GM12878 (cell line): ENCODE data around the gene XNDC1N. TPM values are rescaled to one million over a fixed set of nuclear protein-coding genes. Genes with fewer than 3 reads are reported as not detected.
A peak's percentile ranks its signal among the peaks of the same experiment; 100 is the strongest.

Experiments
- ATF7 ChIP-seq: fragments of 450-650 bp; IDR thresholded peaks from 2 replicates; pipeline ENCODE4 v1.6.1; 2016; ENCODE audit warnings: low read depth, mild to moderate bottlenecking
- BHLHE40 ChIP-seq, 2 experiments: fragments of 450-650 bp in 1 of 2; IDR thresholded peaks; 2 replicates each; pipeline ENCODE4 v1.6.1; 2011 to 2017; ENCODE audit warnings: low read depth in 2 of 2, borderline replicate concordance in 1 of 2, improper control_type of control experiment in 1 of 2, low read length in 1 of 2, mild to moderate bottlenecking in 1 of 2
- FOXK2 ChIP-seq: fragments of 450-650 bp; IDR thresholded peaks from 2 replicates; pipeline ENCODE4 v1.6.1; 2017; ENCODE audit warnings: mild to moderate bottlenecking, moderate library complexity
- GABPA ChIP-seq: IDR thresholded peaks from 2 replicates; pipeline ENCODE4 v1.6.1; 2014; ENCODE audit warnings: antibody characterized with exemption, low read depth, mild to moderate bottlenecking, inconsistent platforms
- MYB ChIP-seq: fragments of 150-350 bp; IDR thresholded peaks from 2 replicates; pipeline ENCODE4 v1.6.1; 2014; ENCODE audit warnings: mild to moderate bottlenecking, low read depth, low read length, borderline replicate concordance
- POLR2AphosphoS2 ChIP-seq: IDR thresholded peaks from 2 replicates; pipeline ENCODE4 v1.6.1; 2011; ENCODE audit warnings: low read depth, mild to moderate bottlenecking, low read length, improper control_type of control experiment, moderate library complexity
- REST ChIP-seq: IDR thresholded peaks from 2 replicates; pipeline ENCODE4 v1.6.1; 2012; ENCODE audit warnings: mild to moderate bottlenecking, low read depth, low read length
- SIX5 ChIP-seq: IDR thresholded peaks from 2 replicates; pipeline ENCODE4 v1.6.1; 2011; ENCODE audit warnings: mild to moderate bottlenecking, low read depth, low read length, moderate library complexity; ENCODE audit not compliant: severe bottlenecking
- SUPT20H ChIP-seq: IDR thresholded peaks from 2 replicates; pipeline ENCODE4 v1.6.1; 2011; ENCODE audit warnings: low read depth, mild to moderate bottlenecking, low read length, moderate library complexity, borderline replicate concordance; ENCODE audit not compliant: control insufficient read depth
- ZNF274 ChIP-seq: IDR thresholded peaks from one replicate; pipeline ENCODE4 v1.8.0; 2011; ENCODE audit not compliant: insufficient read length, insufficient read depth
- polyA plus RNA-seq, 11 experiments: library from polyadenylated mRNA; depleted of rRNA in 4 of 11; unstranded in 6 of 11; stranded (reverse) in 5 of 11; fragments of >200 nt; fragmentation: Nextera tagmentation in 4 of 11; fragmentation: Illumina TruSeq in 1 of 11; extraction: Ambion mirVana in 4 of 11; extraction: Trizol in 1 of 11; gene quantifications; 1 replicate in 1 of 11; 2 replicates in 10 of 11; pipeline versions ENCODE4 v1.2.1 to v1.2.3, GENCODE V29; 2011 to 2016; ENCODE audit warnings: inconsistent platforms in 2 of 11, missing spikeins in 2 of 11, low read depth in 1 of 11
- total RNA-seq, 4 experiments: library from RNA; depleted of rRNA in 3 of 4; stranded (reverse); fragments of >200 nt in 3 of 4; fragmentation: Illumina TruSeq in 1 of 4; extraction: Trizol in 1 of 4; gene quantifications; 2 replicates each; pipeline versions ENCODE4 v1.2.1 to v1.2.3, GENCODE V29; 2013 to 2021
- TF ChIP-seq, protein P1 (sequence below): fragments of 450-650 bp; IDR thresholded peaks from 2 replicates; pipeline ENCODE4 v1.6.1; 2016; ENCODE audit warnings: mild to moderate bottlenecking
- TF ChIP-seq, protein P2 (sequence below): IDR thresholded peaks from 2 replicates; pipeline ENCODE4 v1.6.1; 2012; ENCODE audit warnings: improper control_type of control experiment, low read depth, low read length; ENCODE audit not compliant: insufficient replicate concordance
- TF ChIP-seq, protein P3 (sequence below): fragments of 150-350 bp; IDR thresholded peaks from 2 replicates; pipeline ENCODE4 v1.6.1; 2014; ENCODE audit warnings: mild to moderate bottlenecking, low read depth, low read length
- TF ChIP-seq, protein P4 (sequence below): IDR thresholded peaks from 2 replicates; pipeline ENCODE4 v1.6.1; 2012; ENCODE audit warnings: low read depth, low read length, improper control_type of control experiment

XNDC1N gene
- total and polyA plus RNA-seq, 10 of the 15 experiments (the other 5 are each of a cell fraction or from before 2014, with no cell fraction given) = 5.7 to 13.7 (median 9.8) TPM

DNA sequence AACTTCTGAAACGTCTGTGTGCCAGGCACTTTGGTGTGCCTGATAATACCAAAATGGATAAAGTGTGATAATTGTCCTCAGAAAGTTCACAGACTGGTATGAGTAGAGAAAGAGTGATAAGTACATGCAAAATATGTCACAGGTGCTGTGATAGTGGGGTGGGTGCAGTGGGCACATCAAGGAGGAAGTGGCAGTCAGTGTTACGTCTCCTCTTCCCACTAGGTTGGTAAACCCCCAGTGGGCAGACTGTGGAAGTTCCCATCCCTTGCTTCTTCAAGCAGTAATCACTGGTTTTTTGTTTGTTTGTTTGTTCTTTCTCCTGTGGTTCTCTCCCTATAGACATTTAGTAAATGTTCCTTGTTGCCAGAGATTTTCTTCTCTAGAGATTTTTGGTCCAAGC lies 5.8 kb upstream of the XNDC1N start (continued):
- TF ChIP-seq SIX5 (no peak), POLR2AphosphoS2 (no peak), REST (no peak), BHLHE40 (IDR thresholded peaks at IDR 0.05; ENCODE audit: borderline replicate concordance in 1 of 2, low read depth in 2 of 2, low read length in 1 of 2) (no peak), ATF7 (0 out of 2 replicates have a peak, but pooled peaks have one; percentile 30), SUPT20H (no peak), GABPA (no peak), ZNF274 (no peak), MYB (no peak), FOXK2 (no peak)
- TF ChIP-seq, protein P1, sequence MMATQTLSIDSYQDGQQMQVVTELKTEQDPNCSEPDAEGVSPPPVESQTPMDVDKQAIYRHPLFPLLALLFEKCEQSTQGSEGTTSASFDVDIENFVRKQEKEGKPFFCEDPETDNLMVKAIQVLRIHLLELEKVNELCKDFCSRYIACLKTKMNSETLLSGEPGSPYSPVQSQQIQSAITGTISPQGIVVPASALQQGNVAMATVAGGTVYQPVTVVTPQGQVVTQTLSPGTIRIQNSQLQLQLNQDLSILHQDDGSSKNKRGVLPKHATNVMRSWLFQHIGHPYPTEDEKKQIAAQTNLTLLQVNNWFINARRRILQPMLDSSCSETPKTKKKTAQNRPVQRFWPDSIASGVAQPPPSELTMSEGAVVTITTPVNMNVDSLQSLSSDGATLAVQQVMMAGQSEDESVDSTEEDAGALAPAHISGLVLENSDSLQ = 0 out of 2 replicates have a peak, but pooled peaks have one; percentile 10
- TF ChIP-seq, protein P2, sequence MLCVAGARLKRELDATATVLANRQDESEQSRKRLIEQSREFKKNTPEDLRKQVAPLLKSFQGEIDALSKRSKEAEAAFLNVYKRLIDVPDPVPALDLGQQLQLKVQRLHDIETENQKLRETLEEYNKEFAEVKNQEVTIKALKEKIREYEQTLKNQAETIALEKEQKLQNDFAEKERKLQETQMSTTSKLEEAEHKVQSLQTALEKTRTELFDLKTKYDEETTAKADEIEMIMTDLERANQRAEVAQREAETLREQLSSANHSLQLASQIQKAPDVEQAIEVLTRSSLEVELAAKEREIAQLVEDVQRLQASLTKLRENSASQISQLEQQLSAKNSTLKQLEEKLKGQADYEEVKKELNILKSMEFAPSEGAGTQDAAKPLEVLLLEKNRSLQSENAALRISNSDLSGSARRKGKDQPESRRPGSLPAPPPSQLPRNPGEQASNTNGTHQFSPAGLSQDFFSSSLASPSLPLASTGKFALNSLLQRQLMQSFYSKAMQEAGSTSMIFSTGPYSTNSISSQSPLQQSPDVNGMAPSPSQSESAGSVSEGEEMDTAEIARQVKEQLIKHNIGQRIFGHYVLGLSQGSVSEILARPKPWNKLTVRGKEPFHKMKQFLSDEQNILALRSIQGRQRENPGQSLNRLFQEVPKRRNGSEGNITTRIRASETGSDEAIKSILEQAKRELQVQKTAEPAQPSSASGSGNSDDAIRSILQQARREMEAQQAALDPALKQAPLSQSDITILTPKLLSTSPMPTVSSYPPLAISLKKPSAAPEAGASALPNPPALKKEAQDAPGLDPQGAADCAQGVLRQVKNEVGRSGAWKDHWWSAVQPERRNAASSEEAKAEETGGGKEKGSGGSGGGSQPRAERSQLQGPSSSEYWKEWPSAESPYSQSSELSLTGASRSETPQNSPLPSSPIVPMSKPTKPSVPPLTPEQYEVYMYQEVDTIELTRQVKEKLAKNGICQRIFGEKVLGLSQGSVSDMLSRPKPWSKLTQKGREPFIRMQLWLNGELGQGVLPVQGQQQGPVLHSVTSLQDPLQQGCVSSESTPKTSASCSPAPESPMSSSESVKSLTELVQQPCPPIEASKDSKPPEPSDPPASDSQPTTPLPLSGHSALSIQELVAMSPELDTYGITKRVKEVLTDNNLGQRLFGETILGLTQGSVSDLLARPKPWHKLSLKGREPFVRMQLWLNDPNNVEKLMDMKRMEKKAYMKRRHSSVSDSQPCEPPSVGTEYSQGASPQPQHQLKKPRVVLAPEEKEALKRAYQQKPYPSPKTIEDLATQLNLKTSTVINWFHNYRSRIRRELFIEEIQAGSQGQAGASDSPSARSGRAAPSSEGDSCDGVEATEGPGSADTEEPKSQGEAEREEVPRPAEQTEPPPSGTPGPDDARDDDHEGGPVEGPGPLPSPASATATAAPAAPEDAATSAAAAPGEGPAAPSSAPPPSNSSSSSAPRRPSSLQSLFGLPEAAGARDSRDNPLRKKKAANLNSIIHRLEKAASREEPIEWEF = no peak
- TF ChIP-seq, protein P3, sequence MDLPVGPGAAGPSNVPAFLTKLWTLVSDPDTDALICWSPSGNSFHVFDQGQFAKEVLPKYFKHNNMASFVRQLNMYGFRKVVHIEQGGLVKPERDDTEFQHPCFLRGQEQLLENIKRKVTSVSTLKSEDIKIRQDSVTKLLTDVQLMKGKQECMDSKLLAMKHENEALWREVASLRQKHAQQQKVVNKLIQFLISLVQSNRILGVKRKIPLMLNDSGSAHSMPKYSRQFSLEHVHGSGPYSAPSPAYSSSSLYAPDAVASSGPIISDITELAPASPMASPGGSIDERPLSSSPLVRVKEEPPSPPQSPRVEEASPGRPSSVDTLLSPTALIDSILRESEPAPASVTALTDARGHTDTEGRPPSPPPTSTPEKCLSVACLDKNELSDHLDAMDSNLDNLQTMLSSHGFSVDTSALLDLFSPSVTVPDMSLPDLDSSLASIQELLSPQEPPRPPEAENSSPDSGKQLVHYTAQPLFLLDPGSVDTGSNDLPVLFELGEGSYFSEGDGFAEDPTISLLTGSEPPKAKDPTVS = no peak
- TF ChIP-seq, protein P4, sequence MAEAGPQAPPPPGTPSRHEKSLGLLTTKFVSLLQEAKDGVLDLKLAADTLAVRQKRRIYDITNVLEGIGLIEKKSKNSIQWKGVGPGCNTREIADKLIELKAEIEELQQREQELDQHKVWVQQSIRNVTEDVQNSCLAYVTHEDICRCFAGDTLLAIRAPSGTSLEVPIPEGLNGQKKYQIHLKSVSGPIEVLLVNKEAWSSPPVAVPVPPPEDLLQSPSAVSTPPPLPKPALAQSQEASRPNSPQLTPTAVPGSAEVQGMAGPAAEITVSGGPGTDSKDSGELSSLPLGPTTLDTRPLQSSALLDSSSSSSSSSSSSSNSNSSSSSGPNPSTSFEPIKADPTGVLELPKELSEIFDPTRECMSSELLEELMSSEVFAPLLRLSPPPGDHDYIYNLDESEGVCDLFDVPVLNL = no peak
